ENCODE measurements around the gene TRIM69. TPM values are rescaled to one million over a fixed set of nuclear protein-coding genes. Genes with fewer than 3 reads are reported as not detected.
"Not testable (repeated sequence)": the region's sequence is repeated elsewhere in the genome, so short reads cannot be mapped to it uniquely, and the experiment has no call there.

The TRIM69 gene
- total and polyA plus RNA-seq, 2 donors: 28.8 to 34.7 TPM

DNA sequence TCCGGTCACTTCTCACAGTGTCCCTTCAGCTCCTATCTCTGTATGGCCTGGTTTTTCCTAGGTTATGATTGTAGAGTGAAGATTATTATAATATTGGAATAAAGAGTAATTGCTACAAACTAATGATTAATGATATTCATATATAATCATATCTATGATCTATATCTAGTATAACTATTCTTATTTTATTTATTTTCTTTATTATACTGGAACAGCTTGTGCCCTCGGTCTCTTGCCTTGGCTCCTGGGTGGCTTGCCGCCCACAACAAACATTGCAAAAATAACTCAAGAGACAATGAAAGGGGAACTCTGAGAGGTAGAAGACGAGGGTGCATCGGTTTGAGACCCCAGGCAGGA lies 48.6 kb downstream of the TRIM69 start:
- 63% methylated on average over 5 of the region's 5 CpGs for WGBS
- not testable (repeated sequence) for H3K9me3 ChIP-seq (ENCODE audit: control insufficient read depth in 2 of 2, insufficient read depth in 1 of 2, low read length in 1 of 2); H3K27ac ChIP-seq (ENCODE audit: low read depth in 1 of 2, low read length in 1 of 2); DNase-seq (ENCODE audit: low read depth in 6 of 9, low spot score in 9 of 9); H3K36me3 ChIP-seq (ENCODE audit: control insufficient read depth in 2 of 2, insufficient read depth in 2 of 2, low read length in 1 of 2); H3K4me1 ChIP-seq (ENCODE audit: control insufficient read depth in 2 of 2, insufficient read depth in 2 of 2, low read length in 2 of 2); H3K27me3 ChIP-seq (ENCODE audit: control insufficient read depth in 2 of 2, insufficient read depth in 1 of 2, low read length in 1 of 2)
- peak overlapping the region in 1 of 2 donors; percentile 65 for H3K4me3 ChIP-seq (ENCODE audit: low read length in 2 of 2)

GRCh38 chr15:44788748-44789147 lies 52.4 kb downstream of the TRIM69 start:
- Histone ChIP-seq H3K9me3 (ENCODE audit: control insufficient read depth in 2 of 2, insufficient read depth in 1 of 2, low read length in 1 of 2) (no peaks in the 10 kb centered on the region), H3K27me3 (ENCODE audit: control insufficient read depth in 2 of 2, insufficient read depth in 1 of 2, low read length in 1 of 2) (no peaks in the 10 kb centered on the region), H3K4me1 (ENCODE audit: control insufficient read depth in 2 of 2, insufficient read depth in 2 of 2, low read length in 2 of 2) (peaks cover 0 to 9% of the 10 kb centered on the region in 2 donors), H3K4me3 (ENCODE audit: low read length in 2 of 2) (no peak overlapping the region), H3K36me3 (ENCODE audit: control insufficient read depth in 2 of 2, insufficient read depth in 2 of 2, low read length in 1 of 2) (no peaks in the 10 kb centered on the region), H3K27ac (ENCODE audit: low read depth in 1 of 2, low read length in 1 of 2) (no peak overlapping the region)
- WGBS: 58% methylated on average over 8 of the region's 8 CpGs
- DNase-seq (ENCODE audit: low read depth in 6 of 9, low spot score in 9 of 9): no peak

- H3K27me3 ChIP-seq (ENCODE audit: control insufficient read depth in 2 of 2, insufficient read depth in 1 of 2, low read length in 1 of 2): no peaks in the 10 kb centered on the region
- H3K4me1 ChIP-seq (ENCODE audit: control insufficient read depth in 2 of 2, insufficient read depth in 2 of 2, low read length in 2 of 2): peaks cover 0 to under 1% of the 10 kb centered on the region in 2 donors
- H3K4me3 ChIP-seq (ENCODE audit: low read length in 2 of 2): no peak overlapping the region
- 89% methylated on average over 2 of the region's 2 CpGs for WGBS
- no peak for DNase-seq (ENCODE audit: low read depth in 6 of 9, low spot score in 9 of 9)
- no peaks in the 10 kb centered on the region for H3K9me3 ChIP-seq (ENCODE audit: control insufficient read depth in 2 of 2, insufficient read depth in 1 of 2, low read length in 1 of 2)
- no peaks in the 10 kb centered on the region for H3K36me3 ChIP-seq (ENCODE audit: control insufficient read depth in 2 of 2, insufficient read depth in 2 of 2, low read length in 1 of 2)
- H3K27ac ChIP-seq (ENCODE audit: low read depth in 1 of 2, low read length in 1 of 2): no peak overlapping the region
These were observed 53.9 kb downstream of the TRIM69 start for GRCh38 chr15:44790215-44790614.

- Histone ChIP-seq H3K36me3 (ENCODE audit: control insufficient read depth in 2 of 2, insufficient read depth in 2 of 2, low read length in 1 of 2) (no peaks in the 10 kb centered on the region), H3K4me1 (ENCODE audit: control insufficient read depth in 2 of 2, insufficient read depth in 2 of 2, low read length in 2 of 2) (no peaks in the 10 kb centered on the region), H3K27ac (ENCODE audit: low read depth in 1 of 2, low read length in 1 of 2) (no peak overlapping the region), H3K9me3 (ENCODE audit: control insufficient read depth in 2 of 2, insufficient read depth in 1 of 2, low read length in 1 of 2) (no peaks in the 10 kb centered on the region), H3K4me3 (ENCODE audit: low read length in 2 of 2) (no peak overlapping the region), H3K27me3 (ENCODE audit: control insufficient read depth in 2 of 2, insufficient read depth in 1 of 2, low read length in 1 of 2) (no peaks in the 10 kb centered on the region)
- over 99% methylated on average over 3 of the region's 3 CpGs for WGBS
- no peak for DNase-seq (ENCODE audit: low read depth in 6 of 9, low spot score in 9 of 9)
These were observed 54.3 kb downstream of the TRIM69 start for GRCh38 chr15:44790656-44791055.

DNA sequence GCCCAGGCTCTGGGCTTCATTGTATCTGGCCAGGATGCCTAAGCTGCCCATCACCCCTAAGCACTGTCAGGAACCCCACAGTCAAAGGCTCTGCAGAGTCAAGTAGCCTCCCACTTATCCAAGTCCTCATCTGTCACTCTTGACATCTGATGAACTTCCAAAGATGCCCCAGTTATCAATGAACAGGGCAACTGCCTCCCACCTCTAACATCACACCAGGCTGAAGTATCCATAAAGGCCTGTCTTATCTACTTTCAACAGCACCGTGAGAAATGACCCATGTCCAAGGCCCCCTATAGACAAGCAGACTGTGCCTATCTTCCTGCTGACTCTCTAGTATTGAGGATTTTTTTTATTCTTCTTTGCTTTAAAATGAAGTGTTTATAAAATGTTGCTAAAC lies 56.4 kb downstream of the TRIM69 start:
- Histone ChIP-seq H3K9me3 (ENCODE audit: control insufficient read depth in 2 of 2, insufficient read depth in 1 of 2, low read length in 1 of 2) (no peaks in the 10 kb centered on the region), H3K4me1 (ENCODE audit: control insufficient read depth in 2 of 2, insufficient read depth in 2 of 2, low read length in 2 of 2) (no peaks in the 10 kb centered on the region), H3K27ac (ENCODE audit: low read depth in 1 of 2, low read length in 1 of 2) (no peak overlapping the region), H3K27me3 (ENCODE audit: control insufficient read depth in 2 of 2, insufficient read depth in 1 of 2, low read length in 1 of 2) (no peaks in the 10 kb centered on the region), H3K4me3 (ENCODE audit: low read length in 2 of 2) (no peak overlapping the region), H3K36me3 (ENCODE audit: control insufficient read depth in 2 of 2, insufficient read depth in 2 of 2, low read length in 1 of 2) (no peaks in the 10 kb centered on the region)
- DNase-seq (ENCODE audit: low read depth in 6 of 9, low spot score in 9 of 9): no peak
- WGBS: 95% methylated on average over 1 of the region's 1 CpG

GRCh38 chr15:44794072-44794471 lies 57.7 kb downstream of the TRIM69 start:
- H3K27ac ChIP-seq (ENCODE audit: low read depth in 1 of 2, low read length in 1 of 2): no peak overlapping the region
- no peaks in the 10 kb centered on the region for H3K9me3 ChIP-seq (ENCODE audit: control insufficient read depth in 2 of 2, insufficient read depth in 1 of 2, low read length in 1 of 2)
- no peaks in the 10 kb centered on the region for H3K36me3 ChIP-seq (ENCODE audit: control insufficient read depth in 2 of 2, insufficient read depth in 2 of 2, low read length in 1 of 2)
- no peak for DNase-seq (ENCODE audit: low read depth in 6 of 9, low spot score in 9 of 9)
- H3K27me3 ChIP-seq (ENCODE audit: control insufficient read depth in 2 of 2, insufficient read depth in 1 of 2, low read length in 1 of 2): no peaks in the 10 kb centered on the region
- H3K4me1 ChIP-seq (ENCODE audit: control insufficient read depth in 2 of 2, insufficient read depth in 2 of 2, low read length in 2 of 2): no peaks in the 10 kb centered on the region
- no peak overlapping the region for H3K4me3 ChIP-seq (ENCODE audit: low read length in 2 of 2)
- 92% methylated on average over 1 of the region's 1 CpG for WGBS

- H3K27me3 ChIP-seq (ENCODE audit: control insufficient read depth in 2 of 2, insufficient read depth in 1 of 2, low read length in 1 of 2): no peaks in the 10 kb centered on the region
- H3K4me1 ChIP-seq (ENCODE audit: control insufficient read depth in 2 of 2, insufficient read depth in 2 of 2, low read length in 2 of 2): no peaks in the 10 kb centered on the region
- no peak overlapping the region for H3K27ac ChIP-seq (ENCODE audit: low read depth in 1 of 2, low read length in 1 of 2)
- DNase-seq (ENCODE audit: low read depth in 6 of 9, low spot score in 9 of 9): no peak
- H3K9me3 ChIP-seq (ENCODE audit: control insufficient read depth in 2 of 2, insufficient read depth in 1 of 2, low read length in 1 of 2): no peaks in the 10 kb centered on the region
- no peaks in the 10 kb centered on the region for H3K36me3 ChIP-seq (ENCODE audit: control insufficient read depth in 2 of 2, insufficient read depth in 2 of 2, low read length in 1 of 2)
- WGBS: 94% methylated on average over 1 of the region's 1 CpG
- H3K4me3 ChIP-seq (ENCODE audit: low read length in 2 of 2): no peak overlapping the region
These were observed 60.2 kb downstream of the TRIM69 start for GRCh38 chr15:44796508-44796907.

DNA sequence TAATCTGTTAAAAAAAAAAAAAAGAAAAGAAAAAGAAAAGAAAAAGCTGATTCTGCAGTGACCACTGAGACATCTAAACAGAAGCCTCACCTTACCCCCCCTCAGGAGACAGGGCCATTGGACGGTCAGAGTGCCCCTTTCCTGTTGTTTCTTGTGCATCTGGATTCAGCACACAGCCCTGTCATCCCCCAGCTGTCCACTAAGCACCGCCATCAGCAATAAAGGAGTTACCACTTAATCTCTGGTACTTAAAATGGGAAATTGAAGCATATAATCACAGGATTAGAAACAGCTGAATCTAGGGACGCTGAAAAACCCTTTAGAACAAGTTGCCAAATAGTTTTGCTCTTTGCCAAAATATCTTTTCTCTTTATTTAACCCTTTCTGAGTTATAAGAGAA lies 62.5 kb downstream of the TRIM69 start:
- H3K36me3 ChIP-seq (ENCODE audit: control insufficient read depth in 2 of 2, insufficient read depth in 2 of 2, low read length in 1 of 2): no peaks in the 10 kb centered on the region
- no peak overlapping the region for H3K4me3 ChIP-seq (ENCODE audit: low read length in 2 of 2)
- no peaks in the 10 kb centered on the region for H3K9me3 ChIP-seq (ENCODE audit: control insufficient read depth in 2 of 2, insufficient read depth in 1 of 2, low read length in 1 of 2)
- no peak for DNase-seq (ENCODE audit: low read depth in 6 of 9, low spot score in 9 of 9)
- no peak overlapping the region for H3K27ac ChIP-seq (ENCODE audit: low read depth in 1 of 2, low read length in 1 of 2)
- H3K27me3 ChIP-seq (ENCODE audit: control insufficient read depth in 2 of 2, insufficient read depth in 1 of 2, low read length in 1 of 2): no peaks in the 10 kb centered on the region
- WGBS: 75% methylated on average over 3 of the region's 3 CpGs
- H3K4me1 ChIP-seq (ENCODE audit: control insufficient read depth in 2 of 2, insufficient read depth in 2 of 2, low read length in 2 of 2): no peaks in the 10 kb centered on the region

DNA sequence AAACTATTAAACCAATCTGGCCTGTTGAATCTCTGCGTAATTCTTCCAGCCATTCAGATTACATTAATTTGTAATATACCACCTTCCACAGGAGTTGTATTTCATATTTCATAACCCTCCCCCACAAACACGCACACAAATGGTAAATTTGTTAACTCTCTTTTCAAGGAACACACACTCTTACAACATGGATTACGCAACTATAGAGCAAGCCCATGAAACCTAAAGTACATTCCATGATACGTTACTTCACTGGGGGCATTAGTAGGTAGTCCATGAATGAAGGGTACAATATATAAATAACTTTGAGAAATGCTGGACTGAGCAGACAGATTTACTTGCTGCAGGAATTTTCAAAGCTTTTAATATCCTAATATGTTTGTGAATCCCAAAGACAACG lies 65.0 kb downstream of the TRIM69 start:
- no peak for DNase-seq (ENCODE audit: low read depth in 6 of 9, low spot score in 9 of 9)
- Histone ChIP-seq H3K9me3 (ENCODE audit: control insufficient read depth in 2 of 2, insufficient read depth in 1 of 2, low read length in 1 of 2) (no peaks in the 10 kb centered on the region), H3K27me3 (ENCODE audit: control insufficient read depth in 2 of 2, insufficient read depth in 1 of 2, low read length in 1 of 2) (no peaks in the 10 kb centered on the region), H3K36me3 (ENCODE audit: control insufficient read depth in 2 of 2, insufficient read depth in 2 of 2, low read length in 1 of 2) (no peaks in the 10 kb centered on the region), H3K27ac (ENCODE audit: low read depth in 1 of 2, low read length in 1 of 2) (no peak overlapping the region), H3K4me3 (ENCODE audit: low read length in 2 of 2) (no peak overlapping the region), H3K4me1 (ENCODE audit: control insufficient read depth in 2 of 2, insufficient read depth in 2 of 2, low read length in 2 of 2) (no peaks in the 10 kb centered on the region)
- WGBS: 97% methylated on average over 5 of the region's 5 CpGs

DNA sequence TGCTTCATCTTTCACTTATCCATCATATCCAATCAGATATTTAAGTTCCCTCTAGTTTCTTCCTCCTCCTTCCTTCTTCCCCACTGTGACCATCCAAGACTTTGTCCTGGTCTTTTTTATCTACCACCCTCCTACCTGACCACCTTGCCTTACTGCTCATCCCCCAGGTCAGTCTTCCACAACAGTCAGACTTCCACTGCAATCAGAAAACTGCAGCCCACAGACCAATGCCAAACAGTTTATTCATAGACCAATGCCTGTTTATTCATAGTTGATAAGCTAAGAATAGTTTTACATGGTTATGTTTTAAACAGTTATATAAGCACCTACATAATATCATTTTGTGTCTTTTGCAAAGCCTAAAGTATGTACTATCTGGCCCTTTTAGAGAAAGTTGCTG lies 65.5 kb downstream of the TRIM69 start:
- Histone ChIP-seq H3K27ac (ENCODE audit: low read depth in 1 of 2, low read length in 1 of 2) (no peak overlapping the region), H3K4me3 (ENCODE audit: low read length in 2 of 2) (no peak overlapping the region), H3K36me3 (ENCODE audit: control insufficient read depth in 2 of 2, insufficient read depth in 2 of 2, low read length in 1 of 2) (no peaks in the 10 kb centered on the region), H3K4me1 (ENCODE audit: control insufficient read depth in 2 of 2, insufficient read depth in 2 of 2, low read length in 2 of 2) (no peaks in the 10 kb centered on the region), H3K27me3 (ENCODE audit: control insufficient read depth in 2 of 2, insufficient read depth in 1 of 2, low read length in 1 of 2) (no peaks in the 10 kb centered on the region), H3K9me3 (ENCODE audit: control insufficient read depth in 2 of 2, insufficient read depth in 1 of 2, low read length in 1 of 2) (no peaks in the 10 kb centered on the region)
- no peak for DNase-seq (ENCODE audit: low read depth in 6 of 9, low spot score in 9 of 9)
